Right forelimb (tissue), 1 donor: ENCODE data around the gene RPL22L1.
"Not testable (repeated sequence)": the region's sequence is repeated elsewhere in the genome, so short reads cannot be mapped to it uniquely, and the experiment has no call there.

Experiments used
- DNase-seq: peaks from one replicate; pipeline ENCODE4 v3.0.0-alpha.2; 2018

RPL22L1 gene

GRCh38 chr3:170877311-170877710 is 7.3 kb upstream of the RPL22L1 start:
- not testable (repeated sequence) for DNase-seq

GRCh38 chr3:170876537-170876936 is 6.5 kb upstream of the RPL22L1 start:
- DNase-seq, result no peak

DNA sequence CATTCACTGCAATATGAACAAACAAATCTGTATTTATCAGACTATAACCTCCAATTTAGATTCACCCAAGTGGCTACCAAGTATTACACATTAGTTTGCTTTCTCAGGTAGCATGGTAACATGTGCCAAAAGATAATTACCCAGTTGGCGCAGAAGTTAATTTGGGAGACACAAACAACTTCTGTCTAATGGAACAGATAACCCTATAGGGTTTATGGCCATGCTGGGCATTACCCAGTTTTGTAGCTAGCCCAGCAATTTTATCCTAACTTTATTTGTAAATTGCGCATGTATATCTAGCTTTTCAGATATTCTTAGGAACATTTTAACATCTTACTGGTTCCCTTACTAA is 780 bp downstream of the RPL22L1 start:
- DNase-seq, result no peak

- no peak for DNase-seq
These were observed 1.3 kb downstream of the RPL22L1 start for GRCh38 chr3:170868577-170869238.

DNA sequence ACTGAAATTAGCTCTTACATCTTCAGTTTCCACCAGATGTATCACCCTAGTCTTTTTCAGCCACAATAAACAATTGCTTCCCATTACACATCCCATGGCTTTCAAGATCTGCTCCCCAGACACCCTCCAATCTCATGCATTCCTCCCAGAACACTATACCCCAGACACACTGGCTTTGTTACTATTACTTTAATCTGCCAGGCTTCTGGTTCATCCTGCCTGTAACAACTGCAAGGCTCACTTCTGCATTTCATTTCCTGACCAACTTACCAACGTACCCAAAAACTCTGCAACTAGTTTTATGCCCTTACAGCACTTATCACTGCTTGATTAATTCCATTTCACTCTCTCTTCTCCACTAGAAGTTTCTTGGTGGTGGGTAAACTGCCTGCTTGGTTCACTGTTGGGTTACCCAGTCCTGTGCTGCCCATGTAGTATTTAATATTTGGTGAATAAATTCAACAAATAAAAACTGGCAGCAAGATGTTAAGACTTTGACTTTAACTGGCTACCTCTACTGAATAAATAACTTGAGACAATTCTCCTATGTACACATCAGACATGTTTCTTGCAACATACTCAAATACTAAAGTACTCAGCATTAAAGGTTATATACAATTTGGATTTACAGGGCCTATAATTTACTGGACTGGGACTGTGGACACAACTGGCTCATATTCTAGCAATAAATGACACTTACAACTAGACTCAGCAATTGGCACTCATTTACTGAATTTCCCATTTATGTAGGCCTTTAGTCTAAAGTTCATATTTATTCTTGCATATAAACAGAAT is 2.7 kb downstream of the RPL22L1 start:
- no peak for DNase-seq

- DNase-seq, result no peak
These were observed 3.5 kb downstream of the RPL22L1 start for GRCh38 chr3:170866499-170866898.

GRCh38 chr3:170865209-170866094 is 4.5 kb downstream of the RPL22L1 start:
- DNase-seq, result no peak

DNA sequence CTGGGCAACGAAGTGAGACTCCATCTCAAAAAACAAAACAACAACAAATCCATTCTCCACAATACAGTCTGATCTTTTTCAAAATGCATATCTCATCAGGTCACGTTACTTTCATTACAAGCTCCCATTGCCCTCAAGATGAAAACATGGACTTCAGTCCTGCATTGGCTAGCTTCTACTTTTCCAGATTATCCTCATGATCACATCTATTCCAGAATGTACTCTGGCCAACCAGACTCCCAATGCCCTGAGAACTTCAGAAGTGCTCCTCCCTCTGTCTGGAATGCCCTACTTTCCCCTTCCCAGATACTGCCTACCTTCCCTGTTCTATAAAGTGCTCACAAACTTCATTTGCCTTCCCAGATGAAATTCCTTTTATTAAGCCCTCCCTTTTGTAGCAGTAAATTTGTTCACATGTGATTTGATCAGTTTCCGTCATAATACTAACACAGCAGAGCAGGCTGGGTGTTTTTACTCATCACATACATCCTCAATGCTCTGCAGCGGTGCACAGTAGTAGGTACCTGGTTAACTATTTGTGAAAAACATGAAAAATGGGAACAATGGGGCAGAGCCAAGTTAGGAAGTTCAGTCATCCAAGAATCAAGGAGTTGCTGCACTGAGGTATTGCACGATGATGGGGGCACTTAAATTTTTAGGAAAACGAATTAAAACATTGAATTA is 5.3 kb downstream of the RPL22L1 start:
- no peak for DNase-seq

DNA sequence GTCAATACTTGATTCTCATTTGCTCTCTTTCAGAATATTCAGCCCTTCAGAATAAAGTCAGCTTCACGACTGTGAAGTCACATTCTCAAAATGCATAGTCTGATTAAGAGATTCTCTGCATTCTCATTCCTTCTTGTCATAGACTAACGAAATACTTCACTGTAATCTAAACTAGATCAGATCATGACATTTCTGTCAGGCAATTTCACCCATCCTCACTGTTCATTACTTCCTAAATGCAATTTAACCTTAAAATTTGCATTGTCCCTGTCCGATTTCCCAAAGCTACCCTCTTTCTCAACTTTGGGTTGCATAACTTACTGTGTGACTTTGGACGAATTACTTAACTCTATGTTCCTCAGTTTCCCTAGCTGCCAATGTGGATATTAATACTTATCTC is 6.2 kb downstream of the RPL22L1 start:
- DNase-seq, result no peak

DNA sequence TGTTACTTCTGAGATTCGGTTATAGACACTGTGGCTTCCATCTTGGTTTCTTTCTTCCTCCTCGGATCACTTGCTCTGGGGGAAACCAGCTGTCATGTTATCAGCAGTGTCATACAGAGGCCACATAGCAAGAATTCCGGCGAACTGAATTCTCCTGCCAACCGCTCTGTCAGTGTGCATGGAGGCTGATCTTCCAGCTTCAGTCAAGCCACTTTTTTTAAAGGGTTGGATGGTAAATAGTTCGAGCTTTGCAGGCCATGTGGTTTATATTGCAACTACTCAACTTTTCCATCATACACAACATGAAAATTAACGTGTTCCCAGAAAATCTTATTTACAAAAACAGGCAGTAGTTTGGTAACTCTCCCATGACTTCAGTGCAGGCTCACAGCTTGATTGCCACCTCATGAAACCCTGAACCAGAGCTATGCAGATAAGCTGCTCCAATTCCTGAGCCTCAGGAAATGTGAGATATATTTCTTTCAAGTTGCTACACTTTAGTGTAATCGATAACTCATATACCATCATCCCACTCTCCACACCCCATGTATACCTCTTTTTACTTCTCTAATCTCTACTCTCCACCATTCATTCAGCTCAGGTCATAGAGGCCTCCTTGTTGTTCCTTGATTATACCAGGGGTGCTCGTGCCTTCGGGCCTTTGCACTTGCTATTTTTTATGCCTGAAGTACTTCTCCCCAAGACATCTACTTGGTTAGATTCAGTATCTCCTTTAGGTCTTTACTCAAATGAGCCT is 7.2 kb downstream of the RPL22L1 start:
- no peak for DNase-seq

DNA sequence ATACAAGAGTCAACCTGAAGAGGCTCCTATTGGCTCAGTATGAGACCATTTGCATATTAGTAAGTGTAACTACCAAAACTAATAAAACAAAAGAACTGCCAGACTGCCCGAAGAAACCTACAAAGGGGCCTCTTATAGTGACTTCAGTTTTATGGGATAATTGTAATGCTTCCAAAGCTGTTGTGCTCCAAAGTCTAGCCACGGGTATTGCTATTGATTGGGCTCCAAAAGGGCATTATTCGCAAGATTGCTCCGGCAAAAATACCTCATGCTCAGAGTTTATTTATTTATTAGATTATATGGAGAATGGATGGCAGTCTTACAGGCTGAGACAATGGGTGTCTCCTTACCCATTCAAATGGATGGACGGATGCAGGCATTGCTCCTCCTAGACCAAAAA is 11.4 kb downstream of the RPL22L1 start:
- no peak for DNase-seq

DNA sequence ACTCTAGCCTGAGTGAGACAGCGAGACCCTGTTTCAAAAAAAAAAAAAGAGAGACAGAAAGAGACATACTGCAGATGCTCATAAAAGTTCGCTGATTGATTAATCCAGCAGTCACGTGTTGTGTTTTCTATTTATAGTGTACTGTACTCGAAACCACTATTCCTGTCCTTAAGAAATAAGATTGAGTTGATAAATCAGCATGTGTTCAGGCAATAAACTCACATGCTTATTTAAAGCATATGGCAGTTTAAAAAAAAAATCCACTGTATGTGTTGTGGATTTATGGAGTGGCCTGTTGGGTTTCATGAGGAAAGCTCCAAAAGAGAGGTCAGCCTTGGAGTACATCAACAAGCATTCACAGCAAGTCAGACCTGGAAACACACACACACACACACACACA is 17.7 kb downstream of the RPL22L1 start:
- no peak for DNase-seq

DNA sequence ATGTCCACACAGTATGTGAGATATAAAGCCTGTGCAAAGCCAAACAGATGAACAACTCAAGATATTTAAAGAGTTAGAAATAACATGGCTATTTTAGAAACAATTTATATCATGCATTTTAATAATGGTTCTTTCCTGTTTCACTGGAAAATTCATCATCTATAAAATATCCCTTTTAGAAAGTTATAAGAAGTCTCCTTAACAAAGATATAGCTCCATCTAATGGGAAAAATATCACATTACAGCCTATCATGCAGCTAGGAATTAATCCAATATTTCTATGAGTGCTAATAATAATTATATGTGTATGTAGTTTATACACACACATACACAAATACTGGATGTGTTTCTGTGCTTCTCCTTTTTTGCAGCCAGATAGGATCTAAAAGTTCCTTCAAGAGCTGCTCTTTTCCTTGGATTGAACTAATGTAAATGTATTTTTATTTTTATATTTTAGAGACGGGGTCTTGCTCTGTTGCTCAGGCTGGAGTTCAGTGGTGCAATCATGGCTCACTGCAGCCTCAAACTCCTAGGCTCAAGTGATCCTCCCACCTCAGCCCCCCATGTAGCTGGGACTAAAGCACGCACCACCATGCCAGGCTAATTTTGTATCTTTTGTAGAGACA is 21.6 kb downstream of the RPL22L1 start:
- no peak for DNase-seq

- no peak for DNase-seq
These were observed 25.6 kb downstream of the RPL22L1 start for GRCh38 chr3:170844377-170844776.

- DNase-seq, result no peak
These were observed 29.6 kb downstream of the RPL22L1 start for GRCh38 chr3:170840291-170840859.

DNA sequence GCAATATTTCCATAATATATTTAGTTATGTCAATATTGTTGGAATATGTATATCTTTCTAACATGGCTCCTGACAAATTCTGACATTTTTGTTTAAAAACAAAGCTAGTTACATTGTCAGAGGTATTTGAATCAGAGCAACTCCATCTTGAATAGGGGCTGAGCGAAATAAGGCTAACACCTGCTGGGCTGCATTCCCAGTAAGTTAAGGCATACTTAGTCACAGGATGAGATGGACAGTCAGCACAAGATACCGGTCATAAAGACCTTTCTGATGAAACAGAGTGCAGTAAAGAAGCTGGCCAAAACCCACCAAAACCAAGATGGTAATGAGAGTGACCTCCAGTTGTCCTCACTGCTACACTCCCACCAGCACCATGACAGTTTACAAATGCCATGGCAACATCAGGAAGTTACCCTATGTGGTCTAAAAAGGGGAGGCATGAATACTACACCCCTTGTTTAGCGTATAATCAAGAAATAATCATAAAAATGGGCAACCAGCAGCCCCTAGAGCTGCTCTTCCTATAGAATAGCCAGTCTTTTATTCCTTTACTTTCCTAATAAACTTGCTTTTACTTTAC is 30.4 kb downstream of the RPL22L1 start:
- DNase-seq, result no peak

DNA sequence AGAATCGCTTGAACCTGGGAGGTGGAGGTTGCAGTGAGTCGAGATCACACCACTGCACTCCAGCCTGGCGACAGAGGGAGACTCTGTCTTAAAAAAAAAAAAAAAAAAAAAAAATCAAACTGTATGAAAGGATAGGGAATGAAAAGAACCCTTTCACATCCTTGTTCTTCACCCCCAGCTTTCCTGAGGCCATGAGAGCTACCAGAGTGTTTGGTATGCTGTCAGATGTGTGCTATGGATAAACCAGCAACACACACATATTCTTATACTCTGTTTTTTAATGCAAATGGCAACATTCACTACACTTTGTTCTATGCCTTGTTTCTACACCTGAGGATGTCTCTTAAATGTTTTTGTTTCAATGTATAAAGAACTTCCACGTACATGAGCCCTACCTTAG is 33.5 kb downstream of the RPL22L1 start:
- DNase-seq, result no peak

DNA sequence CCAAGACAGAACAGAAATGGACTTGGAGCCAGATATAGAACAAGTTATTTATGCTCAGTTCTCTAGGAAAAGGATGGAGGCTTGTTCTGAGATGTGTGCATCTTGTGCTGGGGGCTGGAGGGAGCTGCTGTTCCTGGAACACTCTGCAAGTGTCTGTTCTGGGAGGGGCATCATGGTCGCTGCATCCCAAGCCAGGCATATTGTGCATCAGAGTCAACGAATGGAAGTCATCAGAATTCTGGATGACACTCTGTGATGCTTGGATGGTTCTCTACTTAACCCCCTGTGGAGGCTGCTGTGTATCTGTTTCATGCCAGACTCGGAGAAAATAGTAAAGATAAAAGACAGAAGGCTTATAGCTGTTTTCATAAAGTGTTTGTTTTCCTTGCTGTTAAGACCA is 34.7 kb downstream of the RPL22L1 start:
- peak; percentile 59 for DNase-seq

GRCh38 chr3:170830580-170830979 is 39.4 kb downstream of the RPL22L1 start:
- no peak for DNase-seq

DNA sequence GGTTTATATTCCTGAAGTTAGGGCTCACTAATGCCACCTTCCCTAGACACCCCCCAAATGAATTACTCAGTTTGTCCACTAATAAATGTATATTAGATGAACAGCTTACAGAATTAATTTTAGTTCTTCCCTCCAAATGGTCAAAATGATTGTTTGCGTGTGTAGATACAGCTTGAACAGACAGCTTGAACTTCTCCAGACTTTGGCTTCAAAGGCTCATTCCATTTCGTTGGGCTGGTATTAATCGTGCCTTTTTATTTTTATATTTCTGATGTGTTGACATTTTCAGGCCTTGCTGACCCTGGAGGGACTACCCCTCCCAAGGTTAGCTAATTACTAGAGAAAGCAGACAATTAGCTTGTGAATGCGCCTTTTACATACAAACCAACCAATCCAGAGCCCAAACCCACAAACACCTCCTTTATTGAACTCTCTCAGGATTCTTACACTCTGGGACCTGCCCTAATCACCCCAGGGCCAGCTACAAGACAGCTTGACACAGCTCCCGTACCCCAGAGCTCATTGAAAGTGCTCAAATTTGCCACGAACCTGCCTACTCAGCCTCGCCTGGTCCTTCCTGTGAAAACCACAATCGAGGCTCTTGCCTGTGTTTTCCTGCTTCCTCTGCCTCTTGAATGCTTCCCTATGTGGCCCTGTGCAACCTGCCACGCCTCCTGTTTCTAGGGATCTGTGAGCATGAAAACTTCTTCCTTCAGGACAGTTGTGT is 40.3 kb downstream of the RPL22L1 start:
- no peak for DNase-seq
